SU-DHL-6 (cell line): Measurements from ENCODE around the gene MBP.

Source experiments
- CTCF ChIP-seq: fragments of 200-600 bp; sonication (generic); IDR thresholded peaks from one replicate; pipeline ENCODE4 v1.5.1; 2017; ENCODE audit warnings: antibody characterized with exemption, mild to moderate bottlenecking, low read length, moderate library complexity; ENCODE audit not compliant: insufficient read depth, poor library complexity, severe bottlenecking
- EZH2phosphoT487 ChIP-seq: fragments of 200-600 bp; sonication (generic), shearing (Covaris generic); conservative IDR thresholded peaks from 2 replicates; pipeline ENCODE4 v1.6.1; 2018; ENCODE audit warnings: mild to moderate bottlenecking, antibody characterized with exemption, low read length, moderate library complexity, mixed read lengths

- TF ChIP-seq CTCF, result no peak
- TF ChIP-seq EZH2phosphoT487, result no peak
These were observed 50.1 kb downstream of the MBP start for GRCh38 chr18:77082316-77082955.
